GM12872 (cell line): Measurements from ENCODE around the gene MRPL36.

Experiments
- CTCF ChIP-seq: IDR thresholded peaks from 3 replicates; pipeline ENCODE4 v1.5.1; 2011; ENCODE audit warnings: low read depth, mild to moderate bottlenecking, low read length, moderate library complexity; ENCODE audit not compliant: insufficient read depth

Gene MRPL36

GRCh38 chr5:1783216-1783554, 16.5 kb downstream of the MRPL36 start:
- no peak for TF ChIP-seq CTCF

GRCh38 chr5:1782385-1783215, 17.0 kb downstream of the MRPL36 start:
- TF ChIP-seq CTCF = no peak

- no peak for TF ChIP-seq CTCF
Measured at GRCh38 chr5:1781726-1782384, 17.8 kb downstream of the MRPL36 start.

GRCh38 chr5:1781107-1781506, 18.5 kb downstream of the MRPL36 start:
- TF ChIP-seq CTCF = no peak

GRCh38 chr5:1780614-1780930, 19.1 kb downstream of the MRPL36 start:
- no peak for TF ChIP-seq CTCF

- TF ChIP-seq CTCF = no peak
Measured at GRCh38 chr5:1779782-1780613, 19.6 kb downstream of the MRPL36 start.

GRCh38 chr5:1779021-1779680, 20.5 kb downstream of the MRPL36 start:
- no peak for TF ChIP-seq CTCF
